Right forelimb (tissue), 1 donor: Measurements from ENCODE around the gene CMIP.

ENCODE experiments used
- DNase-seq: peaks from one replicate; pipeline ENCODE4 v3.0.0-alpha.2; 2018

CMIP gene

DNA sequence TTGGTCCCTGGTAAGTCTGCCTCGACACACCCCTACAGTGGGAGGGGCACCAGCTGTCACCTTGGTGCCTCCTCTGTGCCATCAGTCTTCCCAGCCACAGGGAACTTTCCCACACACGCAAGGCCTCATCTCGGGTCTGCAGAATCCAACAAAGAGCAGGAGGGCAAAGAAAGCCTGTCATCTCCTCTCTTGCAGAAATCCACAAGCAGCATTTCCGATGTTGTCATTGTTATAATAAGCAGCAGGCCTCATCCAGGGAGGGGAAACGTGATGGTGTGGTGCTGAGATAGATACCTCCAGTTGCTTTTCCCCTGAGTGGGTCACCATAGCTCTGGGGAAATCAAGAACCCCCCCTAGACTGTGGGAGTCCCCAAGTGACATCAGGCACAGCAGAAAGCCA, 110.4 kb downstream of the CMIP start:
- no peak for DNase-seq

DNA sequence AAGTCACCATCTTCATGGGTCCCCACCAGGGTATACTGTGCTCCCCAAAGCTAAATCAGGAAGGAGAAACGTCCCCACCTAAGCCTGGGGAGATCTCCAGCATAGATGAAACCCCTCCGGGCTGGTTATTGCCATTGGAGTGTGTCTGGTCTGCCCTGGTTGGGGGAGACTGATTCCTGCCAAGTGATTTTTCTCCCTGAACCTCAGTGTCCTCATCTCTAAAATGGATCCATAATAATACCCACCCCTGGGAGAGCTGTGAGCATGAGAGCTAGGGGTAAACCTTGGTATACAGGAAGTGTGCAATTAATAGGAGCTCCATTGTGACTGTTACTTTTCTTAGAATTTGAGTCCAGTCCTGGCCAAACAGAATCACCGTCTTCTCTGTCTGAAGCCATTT, 111.1 kb downstream of the CMIP start:
- no peak for DNase-seq

DNA sequence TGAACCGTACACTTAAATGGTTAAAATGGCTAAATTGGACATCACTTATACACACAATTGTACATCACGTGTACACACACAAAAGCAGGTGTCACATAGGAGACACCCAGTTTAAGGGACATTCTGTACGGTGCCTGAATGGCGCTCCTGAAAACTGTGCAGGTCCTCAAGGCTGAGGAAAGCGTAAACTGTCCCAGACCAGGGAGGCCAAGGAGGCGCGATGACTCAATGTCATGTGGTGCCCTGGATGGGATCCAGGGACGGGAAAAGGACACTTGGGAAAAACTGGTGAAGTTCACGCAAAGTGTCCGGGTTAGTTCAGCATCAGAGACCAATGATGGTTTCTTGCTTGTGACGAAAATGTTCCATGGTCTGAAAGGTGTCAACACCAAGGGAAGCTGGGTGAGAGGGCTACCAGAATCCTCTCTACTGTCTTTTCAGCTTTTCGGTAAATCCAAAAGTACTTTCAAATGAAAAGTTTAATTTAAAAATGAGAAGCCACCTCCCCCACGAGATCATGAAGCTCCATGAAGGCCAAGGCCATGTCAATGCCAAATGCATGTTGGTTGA, 112.2 kb downstream of the CMIP start:
- no peak for DNase-seq

DNA sequence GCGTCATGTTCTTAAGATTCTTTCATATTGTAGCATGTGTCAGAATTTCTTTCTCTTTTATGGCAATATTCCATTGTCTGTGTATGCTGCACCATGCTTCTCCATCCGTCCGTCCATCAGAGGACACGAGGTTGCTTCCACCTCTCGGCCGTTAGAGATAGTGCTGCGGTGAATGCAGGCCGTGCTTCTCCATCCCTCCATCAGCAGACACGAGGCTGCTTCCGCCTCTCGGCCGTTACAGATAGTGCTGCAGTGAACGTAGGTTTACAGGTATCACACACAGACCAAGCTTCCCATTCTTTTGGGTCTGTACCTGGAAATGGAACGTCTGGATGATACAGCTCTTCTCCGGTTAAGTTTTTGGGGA, 113.5 kb downstream of the CMIP start:
- no peak for DNase-seq

DNA sequence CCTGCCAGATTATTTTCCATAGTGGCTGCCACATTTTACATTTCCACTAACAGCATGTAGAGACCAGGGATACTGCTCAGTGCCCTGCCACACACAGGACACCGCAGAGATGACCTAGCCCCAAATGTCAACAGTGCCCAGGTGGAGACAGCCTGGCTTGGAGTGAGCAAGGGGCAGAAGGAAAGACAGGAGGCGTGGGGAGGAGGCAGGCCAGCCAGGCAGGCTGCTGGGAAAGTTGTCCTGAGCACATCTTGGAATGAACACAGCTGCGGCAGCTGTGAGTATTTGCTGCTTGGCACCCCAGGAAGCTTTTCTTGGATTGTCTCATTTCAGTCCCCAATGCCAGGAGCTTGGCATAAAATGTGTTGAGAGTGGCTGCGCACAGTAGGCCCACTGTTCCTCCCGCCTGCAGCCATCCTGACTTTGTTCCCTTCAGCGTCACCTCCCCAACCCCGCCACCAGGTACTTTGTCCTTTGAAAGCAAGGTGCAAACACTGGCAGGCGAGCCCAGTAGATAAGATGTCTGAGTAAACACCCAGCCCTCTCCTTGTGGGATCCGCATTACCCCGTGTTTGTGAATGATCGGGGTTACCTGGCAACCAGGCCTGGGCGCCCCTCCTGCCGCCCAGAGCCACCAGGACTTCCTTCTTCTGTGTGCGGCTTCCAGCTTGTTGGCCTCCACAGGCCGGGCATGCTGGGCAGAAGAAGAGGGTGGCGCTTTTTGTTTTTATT, 114.0 kb downstream of the CMIP start:
- DNase-seq, result no peak

DNA sequence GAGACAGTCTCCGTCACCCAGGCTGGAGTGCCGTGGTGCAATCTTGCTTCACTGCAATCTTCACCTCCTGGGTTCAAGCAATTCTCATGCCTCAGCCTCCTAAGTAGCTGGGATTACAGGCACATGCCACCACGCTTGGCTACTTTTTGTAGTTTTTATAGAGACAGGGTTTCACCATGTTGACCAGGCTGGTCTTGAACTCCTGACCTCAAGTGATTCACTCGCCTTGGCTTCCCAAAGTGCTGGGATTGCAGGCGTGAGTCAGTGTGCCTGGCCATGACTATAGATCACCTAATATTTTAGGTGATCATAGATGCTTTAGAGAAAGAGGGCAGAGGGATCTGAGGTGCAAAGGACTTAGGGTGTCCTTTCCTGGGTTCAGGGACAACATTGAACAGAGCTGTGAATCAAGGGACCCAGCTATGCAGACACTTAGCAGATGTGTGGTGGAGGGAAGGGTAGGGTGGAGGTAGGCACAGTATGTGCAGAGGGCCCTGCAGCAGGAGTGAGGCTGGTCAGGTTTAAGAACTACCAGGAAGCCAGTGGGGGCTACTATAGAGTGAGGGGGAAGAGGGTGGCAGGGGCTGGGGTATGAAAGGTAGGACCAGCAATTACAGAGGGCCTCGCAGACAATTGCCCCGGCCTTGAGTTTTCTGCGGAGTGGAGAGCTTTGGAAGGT, 116.5 kb downstream of the CMIP start:
- DNase-seq, result no peak

DNA sequence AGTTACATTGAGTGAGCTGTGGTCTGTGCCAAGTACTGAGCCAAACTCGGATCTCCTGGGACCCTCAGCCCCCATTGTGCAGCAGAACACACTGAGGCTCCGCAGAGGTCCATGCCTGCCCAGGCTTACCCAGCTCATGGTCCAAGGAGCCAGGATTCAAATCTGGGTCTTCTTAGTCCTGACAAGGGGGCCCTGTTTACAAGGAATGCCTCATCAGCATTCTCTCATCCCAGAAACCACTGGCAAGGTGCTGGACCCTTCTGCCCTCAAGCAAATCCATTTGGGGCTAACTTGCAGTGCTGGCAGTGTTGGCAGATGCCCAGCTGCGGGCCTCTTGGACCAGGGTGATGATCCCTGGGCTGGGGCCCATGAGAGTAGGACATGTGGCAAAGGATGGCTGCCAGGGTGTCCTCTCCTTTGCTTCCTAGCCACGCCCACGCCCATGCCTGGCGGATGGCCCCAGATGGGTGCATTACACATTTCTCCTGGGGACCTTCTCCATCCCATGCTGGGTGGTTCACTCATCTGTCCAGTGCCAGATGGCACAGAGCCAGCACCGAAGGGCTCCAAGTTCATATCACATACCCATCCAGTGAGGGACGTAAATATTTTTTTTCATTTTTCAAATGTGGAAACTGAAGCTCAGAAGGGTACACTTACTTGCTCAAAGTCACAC, 117.7 kb downstream of the CMIP start:
- no peak for DNase-seq

DNA sequence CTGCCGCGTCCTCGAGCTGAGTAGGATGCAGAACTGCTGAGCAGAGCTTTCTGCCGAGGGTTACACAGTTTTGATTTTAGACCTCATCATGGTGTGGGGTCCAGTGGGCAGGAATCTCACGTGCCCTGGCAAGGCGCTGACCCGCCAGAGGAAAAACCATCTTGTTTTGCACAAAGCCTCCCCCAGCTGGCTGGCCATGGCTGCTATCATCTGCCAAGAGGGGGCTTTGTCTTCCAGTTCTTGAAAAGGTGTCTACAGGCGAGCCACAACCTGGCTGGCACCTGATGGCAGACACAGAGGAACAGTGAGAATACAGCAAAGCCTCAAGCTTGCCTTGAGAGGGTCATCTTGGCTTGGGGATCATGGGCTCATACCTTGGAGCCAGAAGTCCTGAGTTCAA, 118.3 kb downstream of the CMIP start:
- DNase-seq, result no peak

DNA sequence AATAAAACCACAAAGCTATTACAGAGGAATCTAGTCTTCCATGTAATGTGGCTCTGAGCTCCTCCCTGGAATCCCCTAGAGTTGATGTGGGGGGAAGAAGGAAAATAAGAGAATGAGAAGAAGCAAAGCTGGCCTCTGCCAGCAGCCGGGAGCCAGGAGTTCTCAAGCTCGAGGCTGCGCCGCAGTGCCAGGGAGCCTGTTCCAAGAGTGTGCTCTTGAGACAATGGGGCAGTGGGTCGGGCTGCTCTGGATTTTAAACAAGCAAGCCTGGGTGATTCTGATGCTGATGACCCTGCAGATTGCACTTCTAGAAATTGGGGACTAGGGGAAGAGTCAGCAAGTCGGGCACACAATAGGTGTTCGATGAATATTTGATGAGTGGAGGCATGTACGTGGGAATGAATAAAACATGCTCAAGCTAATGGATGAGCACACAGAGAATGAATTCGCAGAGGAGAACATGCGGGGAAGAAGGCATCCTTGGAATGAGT, 119.9 kb downstream of the CMIP start:
- no peak for DNase-seq

DNA sequence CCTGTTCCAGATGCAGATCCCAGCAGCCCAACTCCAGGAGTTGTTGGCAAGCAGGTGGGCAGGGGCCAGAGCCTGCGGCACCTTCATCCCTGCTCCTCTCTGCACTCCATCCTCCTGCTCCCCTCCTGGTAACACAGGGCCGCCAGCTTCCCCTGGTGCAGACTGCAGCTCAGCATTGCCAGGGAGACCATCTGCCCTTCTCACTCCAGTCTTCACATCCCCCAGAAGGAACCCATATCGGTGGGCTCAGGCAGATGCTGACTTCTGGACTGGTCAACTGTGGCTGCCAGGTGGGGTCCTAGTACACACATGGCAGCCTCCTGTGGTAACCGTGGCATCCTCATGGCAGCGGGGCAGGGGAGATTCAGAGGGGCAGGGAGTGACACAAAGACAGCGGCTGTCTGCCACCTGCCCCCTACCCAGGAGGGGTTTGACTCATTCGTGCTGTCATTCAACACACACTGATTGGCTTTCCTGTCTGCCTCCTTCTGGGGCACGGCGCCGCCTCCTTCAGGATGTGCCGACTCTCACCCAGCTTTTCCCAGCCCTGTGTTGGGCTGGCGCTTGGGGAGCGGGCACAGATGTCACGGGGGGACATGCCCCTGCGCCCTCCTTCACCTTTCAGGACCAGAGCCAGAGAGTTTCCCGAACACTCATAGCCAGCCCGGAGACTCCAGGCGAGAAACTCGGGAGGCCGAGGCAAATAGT, 120.9 kb downstream of the CMIP start:
- no peak for DNase-seq

DNA sequence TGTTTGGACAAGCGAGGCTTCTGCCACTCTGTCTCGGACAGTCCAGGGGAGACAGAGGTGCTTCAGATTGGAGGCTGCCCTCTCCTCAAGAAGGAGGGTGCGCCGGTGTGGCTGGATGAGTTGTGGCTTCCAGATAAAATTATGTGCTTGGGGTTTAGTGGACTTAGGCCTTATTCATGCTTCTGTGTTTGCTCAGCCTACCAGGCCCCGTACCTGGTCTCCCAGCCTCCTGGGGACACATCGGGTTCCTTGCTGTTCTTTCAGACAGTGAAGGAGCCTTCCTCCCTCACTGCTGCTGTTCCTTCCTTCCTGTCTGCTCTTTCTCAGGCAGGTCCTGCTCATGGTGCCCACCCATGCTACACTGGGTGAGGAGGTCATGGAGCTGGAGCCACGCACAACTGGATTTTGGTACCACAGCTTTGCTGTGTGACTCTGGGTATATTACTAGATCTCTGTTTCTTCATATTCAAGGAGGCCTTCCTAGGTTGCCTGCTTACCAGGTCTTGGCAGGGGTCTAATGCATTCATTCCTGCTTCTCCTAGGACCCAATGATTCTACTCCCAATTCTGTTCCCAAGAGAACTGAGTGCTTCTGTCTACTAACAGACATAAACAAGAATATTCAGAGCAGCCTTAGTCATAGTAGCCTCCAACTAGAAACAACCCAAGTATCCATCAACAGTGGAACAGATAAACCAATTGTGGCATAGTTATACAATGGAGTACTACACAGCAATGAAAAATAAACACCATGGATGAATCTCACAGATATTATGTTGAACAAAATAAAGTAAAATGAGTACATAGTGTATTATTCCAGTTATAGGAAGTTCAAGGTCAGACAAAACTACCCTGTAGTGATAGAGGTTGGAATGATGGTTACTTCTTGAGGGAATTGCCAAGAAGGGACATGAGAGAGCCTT, 121.7 kb downstream of the CMIP start:
- no peak for DNase-seq

DNA sequence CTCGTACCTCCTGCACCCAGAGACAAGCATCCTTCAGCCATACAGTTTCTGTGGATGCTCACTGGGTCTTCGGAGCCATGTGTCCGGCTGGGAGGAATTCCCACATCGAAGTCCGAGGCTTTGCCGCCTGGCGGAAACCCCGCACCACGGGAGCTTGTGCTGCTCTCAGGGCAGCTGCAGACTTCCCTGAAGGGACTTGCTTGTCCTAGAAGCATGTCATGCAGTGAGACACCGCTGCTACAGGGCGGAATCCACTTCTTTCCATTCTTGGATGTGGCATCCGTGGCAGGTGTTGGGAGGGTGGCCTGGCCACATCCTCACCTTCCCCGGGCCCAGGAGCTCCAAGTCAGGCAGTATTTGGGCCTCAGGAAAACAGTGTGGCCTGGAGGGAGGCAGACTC, 122.5 kb downstream of the CMIP start:
- no peak for DNase-seq

DNA sequence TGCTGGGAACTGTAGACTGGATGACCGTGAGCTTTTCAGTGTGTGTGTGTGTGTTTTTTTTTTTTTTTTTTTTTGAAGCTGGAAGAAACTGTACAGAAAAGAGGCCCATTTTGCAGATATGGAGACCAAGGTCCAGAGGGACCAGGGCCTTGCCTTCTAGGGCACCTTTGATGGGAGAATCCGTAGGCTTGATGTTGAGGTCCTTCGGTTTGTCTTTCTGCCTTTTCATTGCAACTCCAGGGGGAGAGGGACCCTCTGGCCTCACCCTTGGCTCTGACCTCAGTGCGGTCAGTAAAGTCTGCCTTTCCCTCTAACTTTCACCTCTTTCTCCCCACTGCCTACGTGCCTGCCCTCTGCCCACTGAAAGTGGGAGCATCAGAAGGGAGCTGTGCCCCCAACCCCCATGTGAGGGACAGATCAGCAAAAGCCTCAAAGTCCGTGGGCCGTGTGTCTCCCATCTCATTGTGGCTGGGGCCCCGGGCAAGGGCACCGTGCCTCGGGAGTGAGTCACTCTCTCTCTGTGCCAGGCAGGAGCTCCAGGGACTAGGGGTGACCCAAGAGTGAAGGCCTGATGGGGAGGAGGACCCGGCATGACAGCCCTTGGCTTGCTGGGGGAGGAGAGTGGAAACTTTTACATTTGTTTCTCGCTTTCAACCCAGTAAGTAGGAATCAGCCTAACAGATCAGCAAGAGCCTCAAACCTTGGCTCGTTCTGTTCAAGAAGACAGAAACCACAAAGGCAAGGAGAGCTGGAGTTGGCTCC, 123.6 kb downstream of the CMIP start:
- DNase-seq, result no peak

DNA sequence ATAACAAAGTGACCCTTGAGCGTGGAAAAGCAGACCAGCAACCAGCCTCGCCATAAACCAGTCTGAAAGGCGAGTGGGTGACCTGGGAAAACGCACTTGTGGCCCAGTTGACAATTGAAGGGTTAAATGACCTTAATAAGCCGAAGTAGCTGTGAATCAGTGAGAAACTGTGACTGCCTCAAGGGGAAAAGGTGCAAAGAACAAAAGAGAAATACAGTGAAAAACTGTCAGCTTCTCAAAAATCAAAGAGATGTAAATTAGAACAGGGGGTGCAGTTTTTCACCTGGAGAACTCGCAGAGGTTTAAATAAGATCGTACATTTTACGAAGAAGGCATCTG, 124.1 kb downstream of the CMIP start:
- DNase-seq, result no peak

DNA sequence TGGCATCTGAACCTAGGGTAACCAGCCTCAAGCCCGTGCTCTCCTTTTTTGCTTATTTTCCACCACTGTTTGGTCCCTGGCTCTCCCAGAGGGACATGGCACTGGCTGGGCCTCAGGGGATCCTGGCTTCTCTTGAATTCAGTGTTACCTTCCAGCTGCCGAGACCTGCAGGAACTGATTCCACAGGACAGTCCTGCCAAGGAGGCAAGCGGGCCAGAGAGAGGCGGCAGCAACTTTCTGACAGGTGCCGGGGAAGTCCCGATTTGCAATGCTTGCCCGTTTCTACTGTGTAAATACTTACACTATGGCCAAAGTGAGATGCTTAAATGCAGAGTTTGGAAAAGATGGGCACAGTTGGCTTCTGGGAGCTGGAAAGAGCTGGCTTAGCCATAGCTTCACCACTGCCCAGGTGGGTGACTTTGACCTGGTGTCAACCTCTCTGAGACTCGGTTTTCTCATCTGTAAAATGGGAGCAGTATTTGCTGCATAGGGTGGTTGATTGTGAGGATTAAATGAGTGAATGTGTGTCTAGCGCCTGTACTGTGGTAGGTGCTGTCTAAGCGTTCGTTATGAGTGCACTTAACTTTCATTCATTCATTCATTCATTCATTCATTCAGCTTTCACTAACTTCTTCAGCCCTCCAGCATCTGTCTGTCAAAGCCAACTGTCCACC, 124.9 kb downstream of the CMIP start:
- no peak for DNase-seq

DNA sequence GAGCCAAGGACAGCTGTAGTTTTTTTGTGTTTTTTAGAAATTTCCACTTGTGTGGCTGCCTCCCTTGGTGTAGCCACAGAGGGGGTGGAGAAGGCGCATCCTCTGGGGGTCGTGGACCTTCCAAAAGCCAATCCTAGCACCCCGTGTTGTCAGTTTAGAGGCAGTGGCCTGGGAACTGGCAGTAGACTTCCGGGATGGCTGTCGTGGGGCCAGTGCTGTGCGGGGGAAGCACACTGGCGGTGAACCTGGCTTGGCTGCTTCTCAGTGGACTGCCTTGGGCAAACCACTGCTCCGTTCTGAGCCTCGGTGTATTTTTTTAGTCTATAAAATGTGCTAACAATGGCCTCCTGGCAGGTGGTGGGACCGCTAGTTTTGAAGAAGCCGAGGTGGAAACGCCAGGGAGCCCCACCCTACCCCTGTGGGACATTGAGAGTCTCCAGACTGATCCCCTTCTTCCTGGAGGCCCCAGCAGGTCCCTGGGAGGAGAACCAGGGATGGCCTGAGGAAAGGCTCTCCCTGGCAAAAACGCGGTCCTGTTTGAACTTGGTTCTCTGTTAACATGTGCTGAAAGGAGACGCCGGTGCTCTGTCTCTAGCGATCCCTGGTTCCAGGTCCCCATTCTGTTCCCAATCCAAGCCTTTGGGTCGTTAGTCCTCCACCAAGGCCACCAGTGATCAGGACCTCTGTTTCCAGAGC, 125.7 kb downstream of the CMIP start:
- no peak for DNase-seq

DNA sequence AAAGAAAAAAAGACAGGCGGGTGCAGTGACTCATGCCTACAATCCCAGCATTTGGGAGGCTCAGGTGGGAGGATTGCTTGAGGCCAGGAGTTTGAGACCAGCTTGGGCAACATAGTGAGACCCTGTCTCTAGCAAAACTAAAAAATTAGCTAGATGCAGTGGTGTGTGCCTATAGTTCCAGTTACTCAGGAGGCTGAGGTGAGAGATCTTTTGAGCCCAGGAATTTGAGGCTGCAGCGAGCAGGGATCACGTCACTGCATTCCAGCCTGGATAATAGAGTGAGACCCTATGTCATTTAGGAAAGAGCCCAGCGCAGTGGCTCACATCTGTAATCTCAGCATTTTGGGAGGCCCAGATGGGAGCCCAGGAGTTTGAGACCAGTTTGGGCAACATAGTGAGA, 126.6 kb downstream of the CMIP start:
- DNase-seq, result no peak

DNA sequence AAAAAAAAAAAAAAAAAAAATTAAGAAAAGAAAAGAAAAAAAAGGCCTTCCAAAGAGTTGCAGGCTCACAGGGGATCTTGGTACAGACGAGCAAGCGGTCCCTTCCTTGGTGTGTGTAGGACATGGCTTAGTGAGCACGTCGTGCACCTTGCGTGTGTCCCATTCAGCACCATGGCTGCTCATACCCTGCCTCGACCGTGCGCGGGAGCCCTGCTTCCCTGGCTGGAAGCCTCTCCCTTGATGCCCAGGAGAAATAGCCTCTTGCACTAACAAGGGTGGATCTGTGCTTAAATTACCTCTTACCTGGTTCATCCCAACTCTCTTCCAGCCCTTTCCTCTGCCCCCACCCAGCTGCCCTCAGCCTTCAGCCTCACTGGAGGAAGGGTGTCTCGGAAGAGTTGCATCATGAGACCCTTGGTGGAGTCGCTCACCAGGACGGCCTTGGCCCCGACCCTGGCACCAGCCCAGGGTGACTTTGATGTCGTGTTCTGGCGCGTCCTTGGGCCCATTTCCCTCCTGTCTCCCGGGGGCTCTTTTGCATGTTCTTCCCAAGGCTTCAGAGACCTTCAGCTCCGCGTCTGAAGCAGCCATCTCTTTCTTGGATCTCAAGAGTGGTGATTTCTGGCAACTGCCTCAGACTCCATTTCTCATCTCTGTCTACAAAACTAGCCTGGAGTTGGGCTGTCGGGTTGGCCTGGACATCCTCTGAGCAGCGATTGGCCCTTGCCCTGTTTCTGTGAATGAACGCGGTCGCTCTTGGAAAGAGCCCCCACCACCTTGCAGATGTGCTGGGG, 127.2 kb downstream of the CMIP start:
- no peak for DNase-seq
